Astrocyte of the cerebellum (primary cell): ENCODE measurements around the gene IFT74.

Source experiments
- DNase-seq: peaks from one replicate; pipeline ENCODE4 v3.0.0-alpha.2; 2011; ENCODE audit warnings: low read depth
- H3K4me3 ChIP-seq: 2 replicates; pipeline ENCODE4 v1.5.1; 2011; ENCODE audit warnings: mild to moderate bottlenecking, low read depth, low read length, moderate library complexity
- in situ Hi-C: cut with HindIII; loops from 2 replicates; pipeline ENCODE4 v1.10.0; 2017; ENCODE audit warnings: low sequenced_read_pairs
- TF ChIP-seq, protein P1 (sequence below): IDR thresholded peaks from 2 replicates; pipeline ENCODE4 v1.5.1; 2012; ENCODE audit warnings: low read length, low read depth, moderate library complexity, mild to moderate bottlenecking; ENCODE audit errors: missing control alignments

IFT74 gene

DNA sequence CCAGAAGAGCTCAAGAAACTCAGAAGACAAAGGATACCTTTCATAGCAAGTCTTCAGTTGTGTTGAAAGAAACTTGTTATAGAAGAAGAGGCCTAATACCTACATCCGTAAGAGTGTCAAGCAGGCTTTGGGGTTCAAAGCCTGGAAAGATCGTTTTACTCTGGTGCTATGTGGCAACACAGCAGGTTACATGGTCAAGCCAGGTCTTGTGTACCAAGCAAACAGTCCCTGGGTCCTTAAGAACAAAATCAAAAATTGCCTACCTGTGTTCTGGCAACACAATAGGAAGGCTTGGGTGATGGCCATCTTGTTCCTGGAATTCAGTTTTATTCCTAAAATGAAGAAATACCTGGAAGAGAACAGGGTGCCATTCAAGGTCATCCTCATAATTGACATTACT, 81.3 kb downstream of the IFT74 start:
- DNase-seq, result no peak
- no peak overlapping the region for H3K4me3 ChIP-seq
- in situ Hi-C loops, result loop anchor here (25.0 kb wide), 1 partner anchor 225 kb away; no protein-coding TSS in a partner anchor
- TF ChIP-seq, protein P1, sequence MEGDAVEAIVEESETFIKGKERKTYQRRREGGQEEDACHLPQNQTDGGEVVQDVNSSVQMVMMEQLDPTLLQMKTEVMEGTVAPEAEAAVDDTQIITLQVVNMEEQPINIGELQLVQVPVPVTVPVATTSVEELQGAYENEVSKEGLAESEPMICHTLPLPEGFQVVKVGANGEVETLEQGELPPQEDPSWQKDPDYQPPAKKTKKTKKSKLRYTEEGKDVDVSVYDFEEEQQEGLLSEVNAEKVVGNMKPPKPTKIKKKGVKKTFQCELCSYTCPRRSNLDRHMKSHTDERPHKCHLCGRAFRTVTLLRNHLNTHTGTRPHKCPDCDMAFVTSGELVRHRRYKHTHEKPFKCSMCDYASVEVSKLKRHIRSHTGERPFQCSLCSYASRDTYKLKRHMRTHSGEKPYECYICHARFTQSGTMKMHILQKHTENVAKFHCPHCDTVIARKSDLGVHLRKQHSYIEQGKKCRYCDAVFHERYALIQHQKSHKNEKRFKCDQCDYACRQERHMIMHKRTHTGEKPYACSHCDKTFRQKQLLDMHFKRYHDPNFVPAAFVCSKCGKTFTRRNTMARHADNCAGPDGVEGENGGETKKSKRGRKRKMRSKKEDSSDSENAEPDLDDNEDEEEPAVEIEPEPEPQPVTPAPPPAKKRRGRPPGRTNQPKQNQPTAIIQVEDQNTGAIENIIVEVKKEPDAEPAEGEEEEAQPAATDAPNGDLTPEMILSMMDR, result no peak

DNA sequence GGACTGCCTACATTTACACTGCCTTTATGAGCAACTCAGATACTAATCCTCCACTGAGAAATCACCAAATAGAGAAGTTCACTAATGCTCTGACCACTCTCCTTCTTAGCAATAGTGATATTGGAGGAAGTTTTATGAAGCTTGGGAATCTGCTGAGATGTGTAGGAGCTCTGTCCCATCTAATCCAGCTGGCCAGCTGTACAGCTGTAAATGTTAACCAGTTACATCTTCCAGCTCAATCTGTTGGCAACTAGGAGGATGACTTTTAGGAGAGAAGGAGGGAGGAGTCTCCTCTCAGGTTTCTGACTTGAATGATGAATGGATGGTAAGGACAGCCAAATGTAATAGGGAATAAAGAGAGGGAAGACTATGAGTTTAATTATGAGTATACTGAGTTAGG, 85.5 kb downstream of the IFT74 start:
- TF ChIP-seq, protein P1, result no peak
- no peak for DNase-seq
- H3K4me3 ChIP-seq, result no peak overlapping the region
- in situ Hi-C loops, result loop anchor here (25.0 kb wide), 1 partner anchor 221 kb away; no protein-coding TSS in a partner anchor

DNA sequence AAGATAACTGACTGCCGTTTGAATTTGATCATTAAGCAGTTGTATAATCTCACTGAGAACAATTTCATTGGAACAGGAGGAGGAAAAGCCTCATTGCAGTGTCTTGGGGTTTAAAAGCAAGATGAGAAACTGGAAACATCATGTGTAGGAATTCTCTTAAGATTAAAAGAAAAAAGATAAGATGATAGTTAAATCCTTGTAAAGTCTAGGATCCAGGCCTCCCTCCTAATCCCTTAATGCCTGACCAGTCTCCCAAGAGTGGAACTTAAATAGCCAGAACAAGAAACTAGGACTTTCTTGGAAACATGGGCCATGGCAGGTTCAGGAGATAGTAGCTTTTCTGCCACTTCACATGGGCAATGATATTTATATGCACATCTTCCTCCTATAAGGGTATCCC, 86.3 kb downstream of the IFT74 start:
- TF ChIP-seq, protein P1, result no peak
- no peak for DNase-seq
- no peak overlapping the region for H3K4me3 ChIP-seq
- in situ Hi-C loops, result loop anchor here (25.0 kb wide), 1 partner anchor 220 kb away; no protein-coding TSS in a partner anchor

DNA sequence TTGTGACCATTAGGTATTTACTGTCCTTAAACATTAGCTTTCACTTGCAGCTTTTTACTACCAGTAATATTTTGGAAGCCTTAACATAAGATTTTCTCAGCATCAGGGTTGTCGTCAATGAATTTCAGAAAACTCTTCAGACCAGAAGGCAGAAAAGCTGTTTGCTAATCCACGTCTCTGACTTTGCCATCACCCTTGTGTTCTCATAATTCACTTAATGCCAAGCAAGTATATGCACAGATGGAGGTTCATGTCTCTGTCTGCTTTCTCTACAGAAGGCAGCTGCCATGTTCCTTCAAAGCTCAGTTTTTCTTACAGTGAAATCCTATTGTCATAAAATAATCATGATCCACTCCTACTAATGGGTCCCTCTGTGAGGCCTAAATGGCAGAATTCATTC, 87.0 kb downstream of the IFT74 start:
- DNase-seq, result no peak
- no peak overlapping the region for H3K4me3 ChIP-seq
- TF ChIP-seq, protein P1, result no peak
- in situ Hi-C loops, result loop anchor here (25.0 kb wide), 1 partner anchor 219 kb away; no protein-coding TSS in a partner anchor

DNA sequence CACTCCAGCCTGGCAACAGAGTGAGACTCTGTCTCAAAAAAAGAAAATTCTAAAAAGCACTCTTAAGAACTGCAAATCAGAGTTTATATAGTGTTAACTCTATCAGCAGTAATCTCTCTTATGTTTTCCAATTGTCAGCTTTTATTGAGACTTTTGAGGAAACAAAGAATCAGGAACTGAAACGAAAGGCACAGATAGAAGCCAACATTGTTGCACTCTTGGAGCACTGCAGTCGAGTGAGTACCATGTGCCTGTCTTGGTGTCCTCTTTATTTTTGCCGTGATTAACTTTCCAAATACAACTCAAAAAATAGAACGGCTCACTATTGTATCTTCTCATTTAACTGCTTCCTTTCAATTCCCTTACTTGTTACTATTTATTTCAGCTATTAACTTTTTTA, 90.9 kb downstream of the IFT74 start:
- DNase-seq, result no peak
- in situ Hi-C loops, result loop anchor here (25.0 kb wide), 1 partner anchor 215 kb away; no protein-coding TSS in a partner anchor
- TF ChIP-seq, protein P1, result no peak
- no peak overlapping the region for H3K4me3 ChIP-seq

DNA sequence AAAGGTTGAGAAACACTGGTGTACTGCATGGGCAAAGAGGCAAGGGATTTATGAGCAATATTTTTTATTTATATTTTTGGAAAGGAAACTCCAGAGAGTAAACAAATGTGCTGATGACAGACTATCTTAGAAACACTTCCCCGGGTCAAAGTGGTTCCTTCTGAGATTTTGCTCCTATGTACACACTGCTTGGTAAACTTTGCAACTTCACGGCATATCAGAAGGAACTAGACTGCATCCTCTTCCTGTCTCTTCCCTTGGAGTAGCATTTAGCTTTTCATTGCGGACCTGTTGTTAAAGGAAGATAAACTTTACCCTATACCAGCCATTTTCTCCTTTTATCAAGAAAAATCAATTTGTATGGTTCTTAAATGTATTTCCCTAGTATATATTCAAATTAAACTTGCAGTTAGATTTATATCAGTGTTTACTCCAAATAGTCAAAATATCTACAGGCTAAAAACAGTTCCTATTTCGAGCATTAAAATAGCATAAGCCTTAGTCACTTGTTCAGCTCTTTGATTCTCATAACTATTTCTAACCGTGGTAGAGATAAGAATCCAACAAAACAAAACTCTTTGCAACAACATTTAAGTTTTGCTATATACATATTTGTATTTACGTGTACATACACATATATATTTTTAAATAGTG, 97.3 kb downstream of the IFT74 start:
- no peak overlapping the region for H3K4me3 ChIP-seq
- in situ Hi-C loops, result no loop called here
- DNase-seq, result no peak
- TF ChIP-seq, protein P1, result no peak
